KOPT-K1 (cell line): Measurements from ENCODE around the gene ARHGDIA.

Experiments used
- H3K27ac ChIP-seq: fragments of 200-600 bp; sonication (generic); 2 replicates; pipeline ENCODE4 v1.5.1; 2016; ENCODE audit warnings: antibody characterized with exemption, mild to moderate bottlenecking, low read depth, low read length; ENCODE audit not compliant: poor library complexity, severe bottlenecking
- H3K36me3 ChIP-seq: fragments of 200-600 bp; sonication (generic); 2 replicates; pipeline ENCODE4 v1.5.1; 2017; ENCODE audit warnings: antibody characterized with exemption, mild to moderate bottlenecking, low read length, moderate library complexity; ENCODE audit not compliant: insufficient read depth
- H3K9me3 ChIP-seq: fragments of 200-600 bp; sonication (generic); 2 replicates; pipeline ENCODE4 v1.5.1; 2017; ENCODE audit warnings: antibody characterized with exemption, low read length, mild to moderate bottlenecking; ENCODE audit not compliant: insufficient read depth, poor library complexity, severe bottlenecking

The ARHGDIA gene

DNA sequence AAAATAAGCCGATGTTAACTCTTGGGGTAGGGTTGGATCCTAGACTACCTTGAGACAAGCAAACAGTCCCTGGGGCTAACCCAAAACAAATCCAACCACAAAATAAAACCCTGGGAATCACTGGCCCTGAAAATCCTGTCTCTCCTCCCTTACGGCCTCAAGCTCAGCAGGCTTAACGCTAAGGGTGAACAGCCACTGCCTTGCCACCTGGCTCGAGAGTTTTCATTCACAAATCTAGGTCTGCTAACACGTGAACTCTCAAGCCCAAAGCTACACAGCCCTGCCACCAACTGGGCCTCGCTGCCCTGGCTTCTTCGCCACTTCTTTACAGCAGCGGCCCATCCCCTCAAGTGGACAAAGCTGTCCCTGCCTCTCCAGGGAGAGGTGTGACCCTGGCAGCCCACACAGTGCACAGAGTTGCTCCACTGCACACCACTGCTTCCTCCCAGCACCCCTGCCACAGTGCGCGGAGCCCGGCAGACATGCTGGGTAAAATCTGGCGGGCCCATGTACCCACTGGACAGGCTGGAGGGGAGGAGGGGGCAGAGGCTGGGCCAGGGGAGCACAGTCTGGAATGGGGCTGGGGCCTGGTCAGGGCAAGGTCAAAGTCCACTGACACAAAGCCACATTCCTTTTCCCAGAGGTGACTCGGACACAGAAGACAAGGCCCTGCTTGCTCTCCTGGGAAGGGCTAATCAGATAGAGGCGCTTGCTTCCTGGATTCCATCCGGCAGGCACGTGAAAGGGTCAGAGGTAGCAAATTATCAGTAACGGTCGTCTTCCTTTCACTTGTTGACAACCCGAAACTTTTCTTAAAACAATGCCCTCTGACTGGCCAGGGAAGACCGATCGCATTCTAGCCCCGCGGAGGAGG lies 39.1 kb upstream of the ARHGDIA start:
- peak overlapping the region; percentile 65 for H3K27ac ChIP-seq
- peaks cover 80% of the 10 kb centered on the region for H3K36me3 ChIP-seq
- no peaks in the 10 kb centered on the region for H3K9me3 ChIP-seq

DNA sequence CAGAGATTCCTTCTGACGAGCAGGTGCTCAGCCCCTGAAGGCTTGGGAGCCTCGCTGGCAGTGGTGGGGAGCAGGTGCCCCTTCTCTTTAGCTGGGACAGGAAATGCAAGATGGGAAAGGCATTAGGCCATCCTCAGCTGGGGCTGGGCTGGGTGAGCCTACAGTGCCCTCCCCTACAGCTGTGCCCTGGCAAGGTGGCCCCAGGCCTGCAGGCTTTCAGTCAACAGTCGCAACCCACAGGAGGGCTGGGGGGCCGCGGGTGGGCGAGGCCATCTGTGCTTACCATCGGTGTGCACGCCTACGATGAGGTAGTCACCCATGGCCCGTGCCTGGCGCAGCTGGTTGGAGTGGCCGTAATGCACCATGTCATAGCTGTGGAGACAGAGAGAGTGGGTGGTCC lies 38.1 kb upstream of the ARHGDIA start:
- peaks cover 80% of the 10 kb centered on the region for H3K36me3 ChIP-seq
- H3K27ac ChIP-seq: no peak overlapping the region
- H3K9me3 ChIP-seq: no peaks in the 10 kb centered on the region

DNA sequence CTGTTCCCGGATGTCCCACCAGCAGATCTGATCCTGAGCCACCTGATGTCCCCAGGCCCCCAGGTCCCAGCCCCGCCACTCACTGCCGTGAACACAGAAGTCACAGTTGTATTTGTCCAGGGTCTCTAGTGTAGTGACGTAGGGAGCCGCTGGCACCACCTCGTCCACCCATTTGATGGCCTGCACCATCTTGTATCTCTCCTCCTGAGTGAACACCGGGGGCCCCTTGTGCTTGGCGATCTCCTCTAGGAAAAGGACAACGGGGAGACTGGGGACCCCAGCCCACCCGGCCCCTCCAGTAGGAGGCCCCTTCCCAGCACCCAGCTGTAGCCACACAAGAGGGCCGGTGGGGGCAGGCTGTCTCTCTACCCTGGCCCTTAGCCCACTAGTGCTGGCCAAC lies 37.7 kb upstream of the ARHGDIA start:
- Histone ChIP-seq H3K27ac (no peak overlapping the region), H3K9me3 (no peaks in the 10 kb centered on the region), H3K36me3 (peaks cover 80% of the 10 kb centered on the region)

DNA sequence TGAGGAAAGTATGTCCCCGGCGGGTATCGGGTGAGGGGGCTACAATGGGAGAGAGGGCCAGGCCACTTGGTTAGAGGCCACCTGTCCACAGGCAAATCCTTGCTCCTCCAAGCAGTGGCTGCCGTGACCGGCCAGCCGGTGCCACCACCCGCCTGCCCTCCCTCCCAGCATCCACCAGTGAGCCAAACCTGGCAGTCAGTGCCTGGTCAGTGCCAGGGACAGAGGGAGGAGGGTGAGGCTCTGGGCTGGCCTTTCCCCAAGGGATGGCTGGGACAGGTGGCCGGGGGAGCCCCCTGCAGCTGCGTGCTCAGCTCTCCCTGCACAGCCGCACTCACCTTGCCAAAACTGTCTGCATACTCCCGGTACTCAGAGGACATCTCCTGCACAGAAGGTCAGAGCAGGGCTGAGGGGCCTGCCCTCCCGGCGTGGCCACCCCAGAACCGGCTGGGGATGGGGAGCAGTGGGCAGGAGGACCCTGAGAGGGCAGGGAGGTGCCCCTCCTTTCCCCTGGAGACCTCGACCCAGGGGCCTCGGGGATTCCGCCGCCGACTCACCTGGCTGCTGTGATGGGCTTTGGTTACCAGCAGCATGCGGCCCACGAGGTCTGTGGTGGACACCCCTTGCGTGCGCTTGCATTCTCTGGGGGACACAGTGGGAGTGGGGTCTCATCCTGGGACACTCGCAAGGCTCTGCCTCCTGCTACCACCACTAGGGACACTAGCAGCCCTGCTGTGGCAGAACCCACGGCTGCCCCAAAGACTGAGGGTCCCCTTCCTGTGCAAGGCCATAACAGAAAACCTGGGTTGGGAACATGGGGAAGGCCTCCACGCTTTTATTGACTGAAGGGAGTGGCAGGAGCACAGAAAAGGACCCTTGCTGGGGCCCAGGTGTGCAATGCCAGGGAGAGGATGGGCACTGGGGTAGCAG lies 36.3 kb upstream of the ARHGDIA start:
- Histone ChIP-seq H3K27ac (no peak overlapping the region), H3K36me3 (peaks cover 76% of the 10 kb centered on the region), H3K9me3 (no peaks in the 10 kb centered on the region)

DNA sequence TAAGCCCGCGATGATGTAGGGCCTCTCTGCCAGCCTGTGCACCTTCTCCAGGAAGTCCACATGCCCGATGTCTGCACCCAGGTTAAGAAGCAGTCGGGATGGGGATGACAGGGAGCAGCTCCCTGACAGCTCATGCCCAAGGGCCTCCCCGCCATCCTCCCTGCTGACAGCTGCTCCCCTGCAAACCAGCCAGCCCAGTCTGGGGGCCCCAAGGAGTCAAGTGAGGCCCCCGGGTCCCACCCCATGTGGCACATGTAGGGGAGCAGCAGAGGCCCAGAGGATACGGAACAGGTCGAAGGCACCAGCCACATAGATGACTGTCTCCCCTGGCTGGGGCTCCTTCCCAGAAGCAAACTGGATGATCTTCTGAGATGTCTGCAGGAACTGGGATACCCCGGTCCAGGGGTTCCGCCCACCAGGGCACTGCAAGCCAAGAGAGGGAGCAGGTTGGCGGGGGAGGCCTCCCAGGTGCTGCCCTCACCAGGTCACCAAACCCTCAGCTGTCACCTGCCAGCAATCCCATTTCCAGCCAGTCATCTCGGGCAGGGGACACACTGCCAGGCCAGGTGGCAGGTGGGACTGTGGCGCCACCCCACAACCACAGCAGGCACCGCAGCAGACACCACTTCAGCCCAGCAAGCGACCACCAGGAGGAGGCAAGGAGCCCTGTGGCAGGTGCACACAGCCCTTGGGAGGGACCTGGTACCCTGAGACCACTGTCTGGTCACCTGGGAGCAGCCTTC lies 35.5 kb upstream of the ARHGDIA start:
- H3K9me3 ChIP-seq: no peaks in the 10 kb centered on the region
- no peak overlapping the region for H3K27ac ChIP-seq
- H3K36me3 ChIP-seq: peaks cover 67% of the 10 kb centered on the region

DNA sequence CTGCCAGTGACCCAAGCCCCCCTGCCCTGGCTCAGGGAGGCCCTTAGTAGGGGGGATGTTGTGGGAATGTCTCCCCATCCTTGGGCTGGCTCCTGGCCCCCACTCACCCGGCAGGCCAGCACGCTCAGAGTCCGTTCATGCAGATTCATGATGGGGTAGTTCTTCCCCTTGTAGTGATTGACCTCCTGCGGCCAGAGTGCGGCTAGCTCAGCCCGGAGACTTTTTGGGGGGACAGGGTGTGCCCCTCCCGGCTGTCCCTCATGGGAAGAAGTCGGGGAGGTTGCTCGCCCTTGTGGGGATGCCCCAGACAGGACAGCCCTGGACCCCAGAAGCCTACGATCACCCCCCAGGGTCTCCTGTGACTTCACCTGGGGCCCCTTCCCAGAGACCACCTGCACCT lies 34.9 kb upstream of the ARHGDIA start:
- no peaks in the 10 kb centered on the region for H3K9me3 ChIP-seq
- H3K36me3 ChIP-seq: peaks cover 71% of the 10 kb centered on the region
- H3K27ac ChIP-seq: no peak overlapping the region

DNA sequence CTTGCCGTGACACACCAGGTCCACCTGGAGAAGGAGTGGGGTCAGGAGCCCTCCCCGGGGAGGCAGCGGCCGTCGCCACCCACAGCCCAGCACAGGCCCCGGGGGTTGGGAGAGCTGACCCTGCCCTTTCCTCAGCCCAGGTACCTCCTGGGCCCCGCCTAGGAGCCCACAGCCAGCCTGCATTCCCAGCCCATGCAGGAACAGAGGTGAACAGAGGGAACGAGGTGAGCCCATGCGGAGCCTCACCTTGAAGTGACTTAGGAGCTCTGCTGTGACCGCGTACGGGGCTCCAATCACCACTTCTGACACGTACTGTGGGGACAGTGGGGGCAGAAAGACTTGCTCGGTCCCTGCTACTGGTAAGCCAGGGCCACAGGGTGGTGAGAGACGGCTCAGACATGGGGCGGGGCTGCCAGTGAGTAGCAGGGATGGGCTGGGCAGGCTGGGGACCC lies 34.3 kb upstream of the ARHGDIA start:
- Histone ChIP-seq H3K27ac (no peak overlapping the region), H3K9me3 (no peaks in the 10 kb centered on the region), H3K36me3 (peaks cover 76% of the 10 kb centered on the region)

DNA sequence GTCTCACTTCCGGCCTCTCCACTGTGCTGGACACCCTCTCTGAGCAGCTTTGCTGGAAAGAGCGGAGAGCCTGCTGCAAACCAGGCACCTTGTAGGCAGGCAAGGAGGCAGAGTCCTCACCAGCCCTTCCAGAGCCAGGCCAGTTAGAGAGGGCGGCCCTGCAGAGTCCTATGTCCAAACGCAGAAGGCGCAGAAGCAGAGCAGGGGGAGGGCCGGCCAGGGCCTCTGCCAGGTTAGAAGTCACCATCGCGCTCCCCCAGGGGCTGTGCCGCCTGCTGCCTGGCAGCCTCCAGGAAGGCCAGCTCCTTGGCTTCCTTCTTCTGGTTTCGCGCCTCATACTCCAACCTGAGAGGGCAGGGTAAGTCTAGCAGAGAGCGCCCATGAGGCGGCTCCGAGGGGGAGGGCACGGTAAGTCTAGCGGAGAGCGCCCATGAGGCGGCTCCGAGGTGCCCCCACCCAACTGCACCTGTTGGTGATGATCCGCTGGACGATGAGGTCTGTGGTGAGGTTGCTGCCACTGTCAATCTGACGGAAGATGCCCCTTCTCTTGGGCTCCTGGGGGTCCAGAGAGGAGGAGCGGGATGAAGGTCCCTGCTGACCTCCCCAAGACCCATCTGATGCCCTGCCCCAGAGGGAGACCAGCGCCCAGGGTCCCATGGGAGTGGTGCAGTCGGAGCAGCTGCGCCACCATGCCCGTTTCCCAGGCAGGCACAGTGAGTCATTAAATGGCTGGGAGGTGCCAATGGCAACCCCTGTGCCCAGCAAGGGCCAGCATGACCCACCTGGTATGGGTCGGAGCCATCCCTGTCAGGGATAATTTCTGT lies 33.7 kb upstream of the ARHGDIA start:
- Histone ChIP-seq H3K36me3 (peaks cover 82% of the 10 kb centered on the region), H3K9me3 (no peaks in the 10 kb centered on the region), H3K27ac (no peak overlapping the region)

DNA sequence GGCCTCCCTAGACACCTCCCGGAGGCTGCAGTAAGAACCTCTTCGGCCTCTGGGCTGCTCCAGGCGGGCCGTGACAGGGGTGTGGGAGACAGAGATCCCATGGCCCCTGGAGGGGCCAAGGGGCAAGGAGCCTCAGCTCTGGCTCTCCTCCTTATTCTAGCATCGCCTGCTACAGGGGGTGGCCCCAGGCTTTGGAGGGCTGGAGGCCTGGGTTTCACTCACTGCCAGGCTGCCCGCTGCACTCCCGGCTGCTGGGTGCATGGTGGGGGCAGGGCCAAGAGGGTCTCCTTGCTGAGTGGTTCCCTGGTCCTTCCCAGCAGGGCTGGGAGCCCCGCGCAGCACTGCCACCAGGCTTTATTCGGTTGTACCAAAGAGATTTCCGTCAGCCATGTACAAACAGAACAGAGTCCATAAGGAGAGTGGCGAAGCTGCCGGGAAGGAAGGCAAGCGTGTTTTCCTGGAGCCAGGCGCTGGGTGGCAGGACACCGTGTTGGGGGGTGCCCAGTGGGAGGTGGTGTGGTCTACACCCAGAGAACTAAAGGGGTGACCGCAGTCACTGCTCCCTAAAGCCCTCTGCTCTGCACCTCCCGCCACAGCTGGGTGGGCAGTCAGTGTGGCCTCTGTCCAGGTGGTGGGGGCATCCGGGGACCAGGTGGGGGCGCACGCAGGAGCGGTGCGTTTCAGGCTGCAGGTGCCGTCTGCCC lies 32.9 kb upstream of the ARHGDIA start:
- Histone ChIP-seq H3K36me3 (peaks cover 85% of the 10 kb centered on the region), H3K27ac (no peak overlapping the region)

DNA sequence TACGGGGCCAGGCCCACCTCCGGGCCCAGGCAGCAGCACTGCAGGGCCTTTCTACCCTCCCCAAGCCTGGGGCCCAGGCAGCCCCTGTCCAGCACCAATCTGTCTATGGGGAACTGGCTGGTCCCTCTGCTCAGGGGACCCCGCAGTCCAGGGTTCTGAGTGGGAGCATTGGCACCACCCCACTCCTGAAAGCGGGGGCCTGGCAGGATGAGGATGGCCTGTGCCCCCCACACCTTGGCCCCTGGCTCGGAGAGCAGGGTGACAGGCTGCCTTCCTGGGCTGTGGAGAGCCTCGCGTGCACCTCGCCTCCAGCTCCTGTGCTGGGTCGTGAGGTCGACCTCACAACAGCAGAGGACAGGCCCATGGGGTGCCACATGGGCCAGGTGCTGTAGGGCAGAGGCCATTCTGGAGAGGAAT lies 32.3 kb upstream of the ARHGDIA start:
- Histone ChIP-seq H3K9me3 (no peaks in the 10 kb centered on the region), H3K36me3 (peaks cover 85% of the 10 kb centered on the region), H3K27ac (no peak overlapping the region)

More for the DNA sequence above, 32.9 kb upstream of the ARHGDIA start:
- H3K9me3 ChIP-seq: no peaks in the 10 kb centered on the region

DNA sequence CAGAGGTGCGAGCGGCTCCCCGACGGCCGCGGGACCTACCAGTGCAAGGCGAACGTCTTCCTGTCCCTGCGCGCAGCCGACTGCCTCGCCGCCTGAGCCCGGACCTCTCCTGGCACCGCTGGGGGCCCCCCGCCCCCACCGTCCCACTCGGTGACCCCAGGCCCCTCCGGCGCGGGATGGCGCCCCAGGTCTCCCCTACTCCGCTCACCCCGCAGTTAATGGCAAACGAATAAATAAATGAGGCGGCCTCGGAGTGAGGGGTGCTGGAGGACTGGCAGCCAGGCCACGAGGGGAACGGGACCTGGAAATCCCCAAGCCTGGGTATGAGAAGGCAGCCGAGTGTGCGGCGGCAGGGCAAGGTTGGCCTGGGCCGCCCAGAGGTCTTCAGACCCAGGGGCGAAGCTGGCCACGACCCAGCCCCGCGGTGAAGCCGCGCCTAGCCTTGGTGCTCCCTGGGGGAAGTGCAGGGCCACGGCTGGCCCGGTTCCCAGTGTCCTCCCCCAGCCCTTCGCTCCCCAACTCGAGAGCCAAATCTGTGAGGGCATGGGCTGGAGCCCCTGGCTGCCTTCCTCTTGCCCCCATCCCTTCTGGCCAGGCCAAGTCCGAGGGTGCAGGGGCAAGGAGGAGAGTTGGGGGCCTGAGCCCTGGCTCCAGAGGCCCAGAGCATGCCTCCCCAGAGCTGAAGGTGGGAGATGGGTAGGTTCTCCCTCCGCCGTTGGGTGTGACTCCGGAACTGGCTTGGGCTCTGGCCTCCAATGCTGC lies 31.7 kb upstream of the ARHGDIA start:
- Histone ChIP-seq H3K27ac (no peak overlapping the region), H3K9me3 (no peaks in the 10 kb centered on the region), H3K36me3 (peaks cover 85% of the 10 kb centered on the region)

DNA sequence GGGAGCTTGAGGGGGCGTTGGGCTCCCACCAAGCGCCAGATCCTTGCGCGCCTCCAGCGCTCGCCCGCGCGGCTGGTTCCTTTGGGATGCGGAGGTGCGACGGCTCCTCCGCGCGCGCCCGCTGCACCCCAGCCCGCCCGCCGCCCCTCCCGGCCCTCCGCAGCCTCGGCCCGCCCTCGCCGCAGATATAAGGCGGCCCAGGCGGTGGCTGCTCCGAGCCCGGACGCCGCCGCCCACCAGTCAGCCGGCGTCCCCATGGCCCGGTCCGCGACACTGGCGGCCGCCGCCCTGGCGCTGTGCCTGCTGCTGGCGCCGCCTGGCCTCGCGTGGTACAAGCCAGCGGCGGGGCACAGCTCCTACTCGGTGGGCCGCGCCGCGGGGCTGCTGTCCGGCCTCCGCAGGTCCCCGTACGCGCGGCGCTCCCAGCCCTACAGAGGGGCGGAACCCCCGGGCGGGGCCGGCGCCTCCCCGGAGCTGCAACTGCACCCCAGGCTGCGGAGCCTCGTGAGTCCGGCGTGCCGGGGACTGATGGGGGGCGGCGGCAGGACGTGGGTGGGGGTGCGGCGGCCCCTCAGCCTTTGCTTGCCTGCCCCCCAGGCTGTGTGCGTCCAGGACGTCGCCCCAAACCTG lies 31.0 kb upstream of the ARHGDIA start, which contains the start of gene NPB:
TSS of gene NPB (plus strand) at position 216 of the 630 bp plus-strand sequence. CDS start at position 256, 40 bp downstream.
- Histone ChIP-seq H3K27ac (no peak within 1 kb of the TSS), H3K36me3 (peaks cover 85% of the 10 kb centered on the region), H3K9me3 (no peaks in the 10 kb centered on the region)
